HepG2 (cell line): ENCODE data around the gene ZNF526. TPM values are rescaled to one million over a fixed set of nuclear protein-coding genes. Genes with fewer than 3 reads are reported as not detected.

Experiments used
- ATF7 ChIP-seq, 2 experiments: fragments of 450-650 bp in 1 of 2; sonication (generic) in 1 of 2; formaldehyde crosslinking in 1 of 2; IDR thresholded peaks; 2 replicates each; pipeline versions ENCODE4 v1.4.0 to v1.6.1; 2016 to 2020; ENCODE audit warnings: antibody characterized with exemption in 1 of 2, mild to moderate bottlenecking in 1 of 2, missing genetic modification reagents in 1 of 2
- CENPT ChIP-seq: sonication (generic); formaldehyde crosslinking; IDR thresholded peaks from 2 replicates; pipeline ENCODE4 v1.8.0; 2022; ENCODE audit warnings: low read depth, mild to moderate bottlenecking, moderate library complexity, missing genetic modification reagents
- ELF1 ChIP-seq: sonication (generic); formaldehyde crosslinking; IDR thresholded peaks from 2 replicates; pipeline ENCODE4 v1.4.0; 2020; ENCODE audit warnings: missing genetic modification reagents
- GMEB2 ChIP-seq: IDR thresholded peaks from 2 replicates; pipeline ENCODE4 v1.6.1; 2016; ENCODE audit warnings: missing biosample characterization, missing genetic modification reagents, low read depth
- HMGXB4 ChIP-seq, 2 experiments: sonication (generic) in 1 of 2; formaldehyde crosslinking in 1 of 2; IDR thresholded peaks; 2 replicates each; pipeline versions ENCODE4 v1.4.0 to v1.6.1; 2018 to 2020; ENCODE audit warnings: missing genetic modification reagents in 2 of 2, borderline replicate concordance in 1 of 2, low read depth in 1 of 2, mild to moderate bottlenecking in 1 of 2, missing biosample characterization in 1 of 2
- IRF9 ChIP-seq: sonication (generic); formaldehyde crosslinking; IDR thresholded peaks from 2 replicates; pipeline ENCODE4 v1.8.0; 2022; ENCODE audit warnings: missing genetic modification reagents, mild to moderate bottlenecking, borderline replicate concordance
- MED13 ChIP-seq: sonication (generic); formaldehyde crosslinking; IDR thresholded peaks from 2 replicates; pipeline ENCODE4 v1.5.0; 2020; ENCODE audit warnings: missing genetic modification reagents
- MYPOP ChIP-seq: sonication (generic); formaldehyde crosslinking; IDR thresholded peaks from 2 replicates; pipeline ENCODE4 v1.8.1; 2023; ENCODE audit warnings: mild to moderate bottlenecking, moderate library complexity, missing genetic modification reagents
- NFKB2 ChIP-seq: sonication (generic); formaldehyde crosslinking; IDR thresholded peaks from 2 replicates; pipeline ENCODE4 v1.4.0; 2020; ENCODE audit warnings: missing genetic modification reagents, borderline replicate concordance
- ZBTB26 ChIP-seq: IDR thresholded peaks from 2 replicates; pipeline ENCODE4 v1.6.1; 2016; ENCODE audit warnings: missing compliant biosample characterization, missing genetic modification reagents, borderline replicate concordance
- ZNF121 ChIP-seq: sonication (generic); formaldehyde crosslinking; IDR thresholded peaks from 2 replicates; pipeline ENCODE4 v1.5.0; 2020; ENCODE audit warnings: mild to moderate bottlenecking, missing genetic modification reagents
- ZNF142 ChIP-seq: sonication (generic); formaldehyde crosslinking; IDR thresholded peaks from 2 replicates; pipeline ENCODE4 v1.4.0; 2020; ENCODE audit warnings: missing genetic modification reagents
- polyA plus RNA-seq, 8 experiments: library from polyadenylated mRNA; depleted of rRNA in 3 of 8; stranded (reverse) in 7 of 8; unstranded in 1 of 8; fragments of >200 nt; fragmentation: Illumina TruSeq in 4 of 8; extraction: Trizol in 4 of 8; gene quantifications; 2 replicates each; pipeline versions ENCODE4 v1.2.1 to v1.2.3, GENCODE V29; 2011 to 2016; ENCODE audit warnings: low read depth in 4 of 8, missing spikeins in 1 of 8, mixed read lengths in 1 of 8; ENCODE audit not compliant: insufficient read depth in 1 of 8
- total RNA-seq, 5 experiments: library from RNA; depleted of rRNA; stranded (reverse); fragments of >200 nt; fragmentation: Illumina TruSeq; extraction: Trizol; gene quantifications; 2 replicates each; pipeline ENCODE4 v1.2.3, GENCODE V29; 2016; ENCODE audit warnings: low read depth in 1 of 5

ZNF526 gene
- total and polyA plus RNA-seq, 2 of the 13 experiments (the other 11 are each of a cell fraction or from before 2014, with no cell fraction given): 3.3 to 8.4 TPM

GRCh38 chr19:42219812-42220750 lies at the start of gene ZNF526 (continued):
- peak; percentile 40; the same call in 1 of the 2 replicates for TF ChIP-seq GMEB2
- peak; percentile 49; the same call in 1 of the 2 replicates for TF ChIP-seq IRF9 (CRISPR knock-in tag)
- peak; percentile 13; the same call in 1 of the 2 replicates for TF ChIP-seq MED13 (CRISPR knock-in tag)
- TF ChIP-seq MYPOP: peak; percentile 90
- TF ChIP-seq ZNF142 (CRISPR knock-in tag): no peak
- peak; percentile 80; the same call in 1 of the 2 replicates for TF ChIP-seq NFKB2 (CRISPR knock-in tag)
- TF ChIP-seq ELF1 (CRISPR knock-in tag): 0 out of 2 replicates have a peak, but pooled peaks have one; percentile 58
- TF ChIP-seq HMGXB4 (CRISPR knock-in tag; IDR thresholded peaks at IDR 0.05; ENCODE audit: borderline replicate concordance in 1 of 2, low read depth in 1 of 2): peak; percentile 82 to 87
- no peak; the same call in 1 of the 2 replicates for TF ChIP-seq ZNF121 (CRISPR knock-in tag)
- TF ChIP-seq CENPT: no peak
- peak; percentile 81 for TF ChIP-seq ZBTB26 (CRISPR knock-in tag)
- TF ChIP-seq ATF7 (IDR thresholded peaks at IDR 0.05): no peak
- no peak for TF ChIP-seq ATF7 (CRISPR knock-in tag; IDR thresholded peaks at IDR 0.05)
